HG03066 (cell line): ENCODE measurements around the gene PCGF1.
"Not testable (repeated sequence)": the region's sequence is repeated elsewhere in the genome, so short reads cannot be mapped to it uniquely, and the experiment has no call there.

ENCODE experiments used
- ATAC-seq: cut with Tn5 transposase; IDR thresholded peaks from one replicate; pipeline ENCODE4 v1.9.1; 2021; ENCODE audit warnings: low read depth; ENCODE audit not compliant: unreplicated experiment

Gene PCGF1

GRCh38 chr2:74474481-74474880, 33.0 kb downstream of the PCGF1 start:
- ATAC-seq = no peak

- ATAC-seq = peak; percentile 4
These were observed 34.6 kb downstream of the PCGF1 start for GRCh38 chr2:74472945-74473258.

GRCh38 chr2:74472086-74472944, 35.2 kb downstream of the PCGF1 start, which contains the start of gene MRPL53:
Gene MRPL53 (minus strand): TSS chr2:74472680. CDS start chr2:74472660, 20 bp downstream.
- peak; percentile 82 for ATAC-seq

- no peak for ATAC-seq
These were observed 36.0 kb downstream of the PCGF1 start for GRCh38 chr2:74471332-74472065.

- ATAC-seq = not testable (repeated sequence)
These were observed 36.8 kb downstream of the PCGF1 start for GRCh38 chr2:74470742-74471141.

GRCh38 chr2:74464406-74464805, 43.1 kb downstream of the PCGF1 start:
- ATAC-seq = no peak

- no peak for ATAC-seq
These were observed 44.7 kb downstream of the PCGF1 start for GRCh38 chr2:74462786-74463105.

- ATAC-seq = no peak
These were observed 45.3 kb downstream of the PCGF1 start for GRCh38 chr2:74462054-74462785.

GRCh38 chr2:74461187-74462053, 46.1 kb downstream of the PCGF1 start:
- ATAC-seq = no peak

GRCh38 chr2:74460187-74460586, 47.3 kb downstream of the PCGF1 start:
- not testable (repeated sequence) for ATAC-seq

GRCh38 chr2:74459503-74460118, 47.9 kb downstream of the PCGF1 start:
- not testable (repeated sequence) for ATAC-seq

- no peak for ATAC-seq
These were observed 48.5 kb downstream of the PCGF1 start for GRCh38 chr2:74458938-74459363.

GRCh38 chr2:74458132-74458937, 49.2 kb downstream of the PCGF1 start, which contains the start of gene WBP1:
Gene WBP1 (plus strand): TSS chr2:74458438. CDS start chr2:74458603, 165 bp downstream.
- peak; percentile 84 for ATAC-seq

GRCh38 chr2:74457549-74458131, 49.9 kb downstream of the PCGF1 start:
- peak; percentile 40 for ATAC-seq

- ATAC-seq = no peak
These were observed 50.4 kb downstream of the PCGF1 start for GRCh38 chr2:74457129-74457548.
